SK-N-MC (cell line): ENCODE results near the gene RAB7A.

Experiments used
- EZH2 ChIP-seq: fragments of 200-600 bp; sonication (generic); IDR thresholded peaks from one replicate; pipeline ENCODE4 v1.6.1; 2017; ENCODE audit warnings: antibody characterized with exemption
- POLR2AphosphoS5 ChIP-seq: IDR thresholded peaks from 2 replicates; pipeline ENCODE4 v1.6.1; 2012; ENCODE audit warnings: mild to moderate bottlenecking, low read depth, low read length, borderline replicate concordance

- TF ChIP-seq POLR2AphosphoS5 (no peak), EZH2 (no peak)
Measured at GRCh38 chr3:128736601-128737000, 10.6 kb downstream of the RAB7A start.
